Neutrophil (primary cell): ENCODE measurements around the gene NEURL2.

Experiments used
- H3K27ac ChIP-seq: fragments of 200-600 bp; sonication (generic); 2 replicates; pipeline ENCODE4 v1.5.1; 2016; ENCODE audit warnings: mild to moderate bottlenecking, moderate library complexity
- H3K27me3 ChIP-seq: fragments of 200-600 bp; sonication (generic); 2 replicates; pipeline ENCODE4 v1.6.0; 2016; ENCODE audit warnings: mild to moderate bottlenecking
- H3K36me3 ChIP-seq: fragments of 200-600 bp; sonication (generic); 2 replicates; pipeline ENCODE4 v1.5.1; 2017
- H3K4me1 ChIP-seq, 2 experiments: fragments of 200-600 bp in 1 of 2; sonication (generic) in 1 of 2; 1 replicate in 1 of 2; 2 replicates in 1 of 2; pipeline versions ENCODE4 v1.5.1 to v1.6.1; 2013 to 2016; ENCODE audit warnings: low read depth in 1 of 2, low read length in 1 of 2, mild to moderate bottlenecking in 1 of 2, moderate library complexity in 1 of 2; ENCODE audit not compliant: control insufficient read depth in 1 of 2, insufficient read depth in 1 of 2
- H3K4me3 ChIP-seq, 2 experiments: fragments of 200-600 bp in 1 of 2; sonication (generic) in 1 of 2; 1 replicate in 1 of 2; 2 replicates in 1 of 2; pipeline ENCODE4 v1.5.1; 2013 to 2016; ENCODE audit warnings: low read depth in 1 of 2, low read length in 1 of 2, mild to moderate bottlenecking in 1 of 2, moderate library complexity in 1 of 2
- H3K9me3 ChIP-seq: fragments of 200-600 bp; sonication (generic); 2 replicates; pipeline ENCODE4 v1.5.1; 2016
- TF ChIP-seq, protein P1 (sequence below): fragments of 200-600 bp; sonication (generic); IDR thresholded peaks from 2 replicates; pipeline ENCODE4 v1.5.1; 2016; ENCODE audit warnings: antibody characterized with exemption

The NEURL2 gene

DNA sequence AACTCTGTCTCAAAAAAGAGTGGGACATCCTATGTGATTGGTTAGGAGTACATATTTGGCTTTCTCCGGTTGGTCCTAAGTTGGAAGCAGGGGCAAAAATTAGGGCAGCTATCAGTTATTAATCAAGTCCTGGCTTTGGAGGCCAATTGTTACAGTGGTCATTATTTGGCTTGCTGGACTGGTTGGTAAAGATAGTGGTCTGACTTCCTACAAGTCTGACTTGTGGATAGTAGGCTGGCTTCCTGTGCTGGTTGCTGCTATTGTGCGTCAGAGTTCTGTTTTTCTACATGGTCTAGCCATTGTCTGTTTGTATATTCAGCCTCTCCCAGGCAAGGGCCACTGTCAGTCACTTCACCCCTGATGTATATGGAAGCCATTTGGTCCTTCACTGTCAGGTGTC is 40.8 kb downstream of the NEURL2 start:
- Histone ChIP-seq H3K36me3 (peaks cover 98% of the 10 kb centered on the region), H3K27me3 (no peaks in the 10 kb centered on the region)
- TF ChIP-seq, protein P1, sequence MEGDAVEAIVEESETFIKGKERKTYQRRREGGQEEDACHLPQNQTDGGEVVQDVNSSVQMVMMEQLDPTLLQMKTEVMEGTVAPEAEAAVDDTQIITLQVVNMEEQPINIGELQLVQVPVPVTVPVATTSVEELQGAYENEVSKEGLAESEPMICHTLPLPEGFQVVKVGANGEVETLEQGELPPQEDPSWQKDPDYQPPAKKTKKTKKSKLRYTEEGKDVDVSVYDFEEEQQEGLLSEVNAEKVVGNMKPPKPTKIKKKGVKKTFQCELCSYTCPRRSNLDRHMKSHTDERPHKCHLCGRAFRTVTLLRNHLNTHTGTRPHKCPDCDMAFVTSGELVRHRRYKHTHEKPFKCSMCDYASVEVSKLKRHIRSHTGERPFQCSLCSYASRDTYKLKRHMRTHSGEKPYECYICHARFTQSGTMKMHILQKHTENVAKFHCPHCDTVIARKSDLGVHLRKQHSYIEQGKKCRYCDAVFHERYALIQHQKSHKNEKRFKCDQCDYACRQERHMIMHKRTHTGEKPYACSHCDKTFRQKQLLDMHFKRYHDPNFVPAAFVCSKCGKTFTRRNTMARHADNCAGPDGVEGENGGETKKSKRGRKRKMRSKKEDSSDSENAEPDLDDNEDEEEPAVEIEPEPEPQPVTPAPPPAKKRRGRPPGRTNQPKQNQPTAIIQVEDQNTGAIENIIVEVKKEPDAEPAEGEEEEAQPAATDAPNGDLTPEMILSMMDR: no peak

GRCh38 chr20:45848969-45849582 is 41.9 kb downstream of the NEURL2 start:
- TF ChIP-seq, protein P1: no peak
- Histone ChIP-seq H3K4me3 (no peak overlapping the region), H3K27ac (no peak overlapping the region), H3K36me3 (peaks cover 99% of the 10 kb centered on the region), H3K4me1 (no peaks in the 10 kb centered on the region), H3K27me3 (no peaks in the 10 kb centered on the region), H3K9me3 (no peaks in the 10 kb centered on the region)

More for the DNA sequence above, 40.8 kb downstream of the NEURL2 start:
- H3K4me3 ChIP-seq: no peak overlapping the region
- no peaks in the 10 kb centered on the region for H3K9me3 ChIP-seq
- H3K4me1 ChIP-seq: no peaks in the 10 kb centered on the region
- no peak overlapping the region for H3K27ac ChIP-seq

GRCh38 chr20:45848421-45848820 is 42.6 kb downstream of the NEURL2 start:
- Histone ChIP-seq H3K36me3 (peaks cover 99% of the 10 kb centered on the region), H3K4me1 (no peaks in the 10 kb centered on the region), H3K27me3 (no peaks in the 10 kb centered on the region), H3K9me3 (no peaks in the 10 kb centered on the region), H3K4me3 (no peak overlapping the region), H3K27ac (no peak overlapping the region)
- TF ChIP-seq, protein P1: no peak

DNA sequence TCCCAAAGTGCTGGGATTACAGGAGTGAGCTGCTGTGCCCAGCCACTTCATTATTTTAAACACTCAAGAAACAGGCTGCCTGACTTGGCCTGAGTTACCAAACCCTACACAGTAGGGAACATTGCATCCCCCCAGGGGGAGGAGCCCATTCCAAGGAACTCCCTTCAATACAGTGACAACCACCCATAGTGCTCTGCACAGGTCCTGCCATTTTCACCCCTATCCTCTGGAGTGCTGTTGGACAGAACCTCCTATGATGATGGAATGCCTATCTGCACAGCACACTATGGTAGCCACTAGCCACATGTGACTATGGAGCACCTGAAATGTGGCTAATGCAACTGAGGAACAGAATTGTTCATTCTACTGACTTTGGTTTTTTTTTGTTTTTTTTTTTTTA is 45.6 kb downstream of the NEURL2 start:
- TF ChIP-seq, protein P1: no peak
- H3K4me3 ChIP-seq: no peak overlapping the region
- H3K9me3 ChIP-seq: no peaks in the 10 kb centered on the region
- H3K27me3 ChIP-seq: no peaks in the 10 kb centered on the region
- H3K36me3 ChIP-seq: peaks cover 99% of the 10 kb centered on the region
- H3K27ac ChIP-seq: no peak overlapping the region
- H3K4me1 ChIP-seq: no peaks in the 10 kb centered on the region

DNA sequence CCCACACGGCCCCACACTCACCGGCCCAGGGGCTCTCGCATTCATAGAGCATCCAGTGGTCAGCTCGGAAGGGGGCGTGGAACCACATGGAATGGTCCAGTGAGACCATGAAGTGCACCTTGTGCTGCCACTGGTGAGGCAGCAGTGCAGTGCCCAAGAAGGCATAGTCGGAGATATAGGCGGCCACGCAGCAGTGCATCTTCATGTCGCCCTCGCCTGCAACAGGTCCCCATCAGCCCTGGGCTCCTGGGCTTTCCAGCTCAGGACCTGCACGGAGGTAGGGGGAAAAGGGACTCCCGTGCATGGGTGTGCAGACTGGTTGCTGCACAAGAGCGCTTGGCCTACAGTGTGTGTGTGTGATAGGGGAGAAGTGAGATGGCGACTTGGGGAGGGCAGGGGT is 47.5 kb downstream of the NEURL2 start:
- Histone ChIP-seq H3K4me1 (no peaks in the 10 kb centered on the region), H3K27ac (no peak overlapping the region), H3K4me3 (no peak overlapping the region), H3K9me3 (no peaks in the 10 kb centered on the region), H3K36me3 (peaks cover 87% of the 10 kb centered on the region), H3K27me3 (no peaks in the 10 kb centered on the region)
- TF ChIP-seq, protein P1: no peak
